ENCODE measurements around the gene KCNN2.

DNA sequence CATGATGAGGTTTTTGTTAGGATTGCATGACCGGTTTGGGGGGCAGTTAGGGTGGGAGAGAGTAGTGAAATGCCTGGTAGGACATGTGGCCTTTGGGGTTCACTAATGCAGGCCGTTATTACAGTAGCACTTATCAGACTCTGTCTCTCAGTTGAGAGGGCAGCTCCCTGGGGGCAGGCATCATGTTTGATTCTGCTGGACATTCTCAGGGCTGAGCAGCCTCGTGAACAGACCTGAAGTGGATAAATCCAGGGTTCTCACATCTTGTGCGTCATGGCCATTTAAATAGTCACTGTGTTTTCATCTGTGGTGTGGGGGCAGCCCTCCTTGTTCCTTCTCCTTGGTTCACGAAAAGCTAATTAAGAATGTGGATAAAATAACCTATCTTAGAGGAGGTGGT is 18.9 kb downstream of the KCNN2 start:
- TF ChIP-seq, protein P1, sequence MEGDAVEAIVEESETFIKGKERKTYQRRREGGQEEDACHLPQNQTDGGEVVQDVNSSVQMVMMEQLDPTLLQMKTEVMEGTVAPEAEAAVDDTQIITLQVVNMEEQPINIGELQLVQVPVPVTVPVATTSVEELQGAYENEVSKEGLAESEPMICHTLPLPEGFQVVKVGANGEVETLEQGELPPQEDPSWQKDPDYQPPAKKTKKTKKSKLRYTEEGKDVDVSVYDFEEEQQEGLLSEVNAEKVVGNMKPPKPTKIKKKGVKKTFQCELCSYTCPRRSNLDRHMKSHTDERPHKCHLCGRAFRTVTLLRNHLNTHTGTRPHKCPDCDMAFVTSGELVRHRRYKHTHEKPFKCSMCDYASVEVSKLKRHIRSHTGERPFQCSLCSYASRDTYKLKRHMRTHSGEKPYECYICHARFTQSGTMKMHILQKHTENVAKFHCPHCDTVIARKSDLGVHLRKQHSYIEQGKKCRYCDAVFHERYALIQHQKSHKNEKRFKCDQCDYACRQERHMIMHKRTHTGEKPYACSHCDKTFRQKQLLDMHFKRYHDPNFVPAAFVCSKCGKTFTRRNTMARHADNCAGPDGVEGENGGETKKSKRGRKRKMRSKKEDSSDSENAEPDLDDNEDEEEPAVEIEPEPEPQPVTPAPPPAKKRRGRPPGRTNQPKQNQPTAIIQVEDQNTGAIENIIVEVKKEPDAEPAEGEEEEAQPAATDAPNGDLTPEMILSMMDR (IDR thresholded peaks at IDR 0.05): no peak
- TF ChIP-seq POLR2A (IDR thresholded peaks at IDR 0.05): no peak
- no peak for TF ChIP-seq POLR2AphosphoS5 (IDR thresholded peaks at IDR 0.05)

All from breast epithelium (tissue), 3 donors.